Pancreas (tissue), 10 donors: ENCODE data around the gene TM9SF2. TPM values are rescaled to one million over a fixed set of nuclear protein-coding genes. Genes with fewer than 3 reads are reported as not detected.

Source experiments
- ATAC-seq, 4 donors: fragments of 200-7000 bp; cut with Tn5 transposase; one replicate each; pipeline versions ENCODE4 v1.8.0 to v1.9.1; 2020; ENCODE audit warnings: mild to moderate bottlenecking in 4 of 4, moderate library complexity in 4 of 4
- DNase-seq, 6 donors: peaks; one replicate each; pipeline ENCODE4 v3.0.0-alpha.2; 2020
- FAIRE-seq: peaks from 2 replicates; lab custom pipeline; 2012; peaks lifted over from hg19 to GRCh38; lab: Jason Lieb, UNC
- H3K27ac ChIP-seq, 4 donors: fragments of 200-600 bp; sonication (generic); 1 replicate in 3 of 4; 2 replicates in 1 of 4; pipeline versions ENCODE4 v1.5.0 to v1.8.0; 2020
- H3K27me3 ChIP-seq, 4 donors: fragments of 200-600 bp; one replicate each; pipeline ENCODE4 v1.8.0; 2021
- H3K36me3 ChIP-seq, 3 donors: fragments of 200-600 bp; sonication (generic) in 1 of 3; one replicate each; pipeline versions ENCODE4 v1.5.0 to v1.8.0; 2020 to 2021
- H3K4me1 ChIP-seq, 3 donors: fragments of 200-600 bp; one replicate each; pipeline ENCODE4 v1.8.0; 2021
- H3K4me3 ChIP-seq, 4 donors: fragments of 200-600 bp; sonication (generic) in 2 of 4; one replicate each; pipeline versions ENCODE4 v1.5.0 to v1.8.0; 2020 to 2021
- H3K9me3 ChIP-seq, 4 donors: fragments of 200-600 bp; one replicate each; pipeline ENCODE4 v1.8.0; 2021
- WGBS, 2 donors: extraction: QIAGEN DNeasy Blood & Tissue Kit; methylation state at CpG; one replicate each; pipeline ENCODE4 v1.1.7; 2013; 5-methylcytosine and 5-hydroxymethylcytosine counted together
- intact Hi-C, 3 donors: fragments of 100-400 bp; cut with DNase I; formaldehyde crosslinking; loops; one replicate each; pipeline versions ENCODE4 v1.11.1 to v1.14.2; 2022
- polyA plus RNA-seq, 2 donors: library from polyadenylated mRNA; stranded (reverse); fragments of 200-250 nt; gene quantifications; one replicate each; pipeline ENCODE4 v1.2.3, GENCODE V29; 2013
- total RNA-seq, 6 donors: library from RNA; stranded (reverse); fragmentation: NEBNext Ultra II Directional in 4 of 6; extraction: Animal tissue kit (Norgen Biotek cat#: 25700) in 4 of 6; gene quantifications; one replicate each; pipeline versions ENCODE4 v1.2.1 to v1.2.4, GENCODE V29; 2021 to 2023
- TF ChIP-seq, protein P1 (sequence below), 4 donors: fragments of 200-600 bp; sonication (generic) in 3 of 4; IDR thresholded peaks; one replicate each; pipeline versions ENCODE4 v1.5.0 to v1.8.0; 2021; ENCODE audit warnings: antibody characterized with exemption in 4 of 4
- donor health status: healthy with polysubstance abuse.
- donor health status: DM: no; HTN: no; CAD: no; lungs with moderate emphysema.
- donor health status: DM: no; HTN: no; CAD: no.
- donor health status: control.
- donor health status: control.
- donor health status: Bipolar disorder and iron deficiency.
- donor health status: DM: yes; HTN: yes; CAD: no.
- donor health status: DM: no; HTN: no; CAD: no.
- donor health status: DM: no; HTN: no; CAD: no.
- donor health status: DM: yes; HTN: yes; CAD: no.

Gene TM9SF2
- total and polyA plus RNA-seq, 8 donors = 22.7 to 88.8 (median 56.5) TPM

DNA sequence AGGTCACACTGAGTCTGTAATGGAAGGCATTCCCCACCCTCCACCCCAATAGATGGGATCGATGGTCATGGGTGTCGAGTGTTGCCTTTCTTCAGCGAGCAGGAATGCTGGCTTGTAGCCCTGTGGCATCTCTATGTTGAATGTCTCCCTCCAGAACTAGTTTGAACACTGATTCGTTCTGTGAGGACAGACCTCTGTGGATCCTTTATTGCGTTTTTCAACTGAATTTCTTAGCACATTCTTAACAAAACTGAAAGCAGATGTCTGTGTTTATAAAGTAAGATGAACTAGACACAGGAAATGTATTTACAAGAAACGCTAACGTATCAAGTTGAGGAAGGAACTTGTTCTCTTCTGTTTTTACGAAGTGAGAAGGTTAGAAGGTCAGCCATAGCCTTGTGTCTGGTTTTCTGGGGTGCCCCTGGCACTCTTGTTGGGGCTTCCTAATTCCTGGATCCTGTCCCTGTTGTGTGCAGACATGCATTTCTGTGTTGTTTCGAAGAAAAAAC, 36.8 kb upstream of the TM9SF2 start:
- WGBS, 2 donors = 73 to 78% methylated on average over 9 of the region's 9 CpGs

DNA sequence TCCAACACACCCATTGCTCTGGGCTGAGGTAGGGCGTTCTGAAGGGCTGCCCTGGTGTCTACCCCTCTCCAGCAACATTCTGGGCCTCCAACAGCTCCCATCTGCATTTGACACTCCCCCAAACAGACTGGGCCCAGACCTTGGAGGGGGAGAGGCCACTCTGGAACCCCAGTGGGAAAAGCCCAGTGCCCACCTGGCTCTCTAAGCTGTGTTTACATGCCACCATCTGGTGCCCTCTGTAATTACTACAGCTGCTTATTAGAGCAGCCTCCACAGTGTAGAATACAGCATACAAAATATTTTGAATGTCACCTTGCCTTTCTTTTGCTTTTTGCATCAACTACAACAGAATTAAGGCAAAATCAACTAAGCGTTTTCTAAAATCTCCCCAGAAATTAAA, 35.8 kb upstream of the TM9SF2 start:
- Histone ChIP-seq H3K27me3 (no peaks in the 10 kb centered on the region), H3K27ac (no peak overlapping the region), H3K36me3 (no peaks in the 10 kb centered on the region), H3K4me3 (no peak overlapping the region), H3K9me3 (no peaks in the 10 kb centered on the region), H3K4me1 (peaks cover 0 to 13% (median 0%) of the 10 kb centered on the region in 3 donors)
- TF ChIP-seq, protein P1, sequence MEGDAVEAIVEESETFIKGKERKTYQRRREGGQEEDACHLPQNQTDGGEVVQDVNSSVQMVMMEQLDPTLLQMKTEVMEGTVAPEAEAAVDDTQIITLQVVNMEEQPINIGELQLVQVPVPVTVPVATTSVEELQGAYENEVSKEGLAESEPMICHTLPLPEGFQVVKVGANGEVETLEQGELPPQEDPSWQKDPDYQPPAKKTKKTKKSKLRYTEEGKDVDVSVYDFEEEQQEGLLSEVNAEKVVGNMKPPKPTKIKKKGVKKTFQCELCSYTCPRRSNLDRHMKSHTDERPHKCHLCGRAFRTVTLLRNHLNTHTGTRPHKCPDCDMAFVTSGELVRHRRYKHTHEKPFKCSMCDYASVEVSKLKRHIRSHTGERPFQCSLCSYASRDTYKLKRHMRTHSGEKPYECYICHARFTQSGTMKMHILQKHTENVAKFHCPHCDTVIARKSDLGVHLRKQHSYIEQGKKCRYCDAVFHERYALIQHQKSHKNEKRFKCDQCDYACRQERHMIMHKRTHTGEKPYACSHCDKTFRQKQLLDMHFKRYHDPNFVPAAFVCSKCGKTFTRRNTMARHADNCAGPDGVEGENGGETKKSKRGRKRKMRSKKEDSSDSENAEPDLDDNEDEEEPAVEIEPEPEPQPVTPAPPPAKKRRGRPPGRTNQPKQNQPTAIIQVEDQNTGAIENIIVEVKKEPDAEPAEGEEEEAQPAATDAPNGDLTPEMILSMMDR (IDR thresholded peaks at IDR 0.05) = no peak
- DNase-seq = no peak
- no peak for ATAC-seq
- intact Hi-C loops = no loop called here
- WGBS, 2 donors = 90 to 97% methylated on average over 2 of the region's 2 CpGs
- no peak for FAIRE-seq

More for the DNA sequence above, 36.8 kb upstream of the TM9SF2 start:
- Histone ChIP-seq H3K4me1 (peaks cover 0 to 13% (median 0%) of the 10 kb centered on the region in 3 donors), H3K36me3 (no peaks in the 10 kb centered on the region), H3K27ac (no peak overlapping the region), H3K4me3 (no peak overlapping the region), H3K9me3 (no peaks in the 10 kb centered on the region), H3K27me3 (no peaks in the 10 kb centered on the region)
- no peak for DNase-seq
- no peak for FAIRE-seq
- TF ChIP-seq, protein P1 (IDR thresholded peaks at IDR 0.05) = no peak
- intact Hi-C loops = no loop called here
- ATAC-seq = peak in 1 of 4 donors; percentile 36

GRCh38 chr13:99467764-99468163, 33.5 kb upstream of the TM9SF2 start:
- intact Hi-C loops = no loop called here
- H3K9me3 ChIP-seq = no peaks in the 10 kb centered on the region
- no peak overlapping the region for H3K4me3 ChIP-seq
- peak in 2 of 6 donors; percentile 25 to 46 for DNase-seq
- H3K27me3 ChIP-seq = no peaks in the 10 kb centered on the region
- peak; percentile 88 to 96 (median 95) for ATAC-seq
- H3K4me1 ChIP-seq = peaks cover 0 to 13% (median 0%) of the 10 kb centered on the region in 3 donors
- no peak for FAIRE-seq
- TF ChIP-seq, protein P1 (IDR thresholded peaks at IDR 0.05) = no peak
- 20 to 25% methylated on average over 4 of the region's 4 CpGs for WGBS, 2 donors
- H3K36me3 ChIP-seq = no peaks in the 10 kb centered on the region
- peak overlapping the region in 1 of 4 donors; percentile 50 for H3K27ac ChIP-seq

DNA sequence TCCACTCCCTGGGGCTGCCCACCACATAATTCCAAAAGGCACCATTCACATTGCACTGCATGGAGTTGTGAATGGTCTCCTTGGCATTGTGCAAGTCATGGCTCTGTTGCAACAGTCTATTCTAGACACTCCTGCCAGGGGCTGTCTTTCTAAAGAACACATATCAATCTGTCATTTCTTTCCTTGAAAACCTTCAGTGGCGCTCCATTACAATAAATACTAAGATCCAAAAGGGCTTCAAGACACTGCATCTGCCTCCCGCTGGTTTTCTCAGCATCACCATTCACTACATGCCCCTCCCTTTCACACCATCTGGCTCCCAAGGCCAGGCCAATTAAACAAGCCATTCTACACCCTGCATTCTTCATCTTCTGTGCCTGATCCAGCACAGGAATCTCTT, 32.2 kb upstream of the TM9SF2 start:
- intact Hi-C loops = no loop called here
- H3K27ac ChIP-seq = no peak overlapping the region
- FAIRE-seq (no peak), DNase-seq (no peak), ATAC-seq (no peak)
- no peaks in the 10 kb centered on the region for H3K9me3 ChIP-seq
- H3K27me3 ChIP-seq = no peaks in the 10 kb centered on the region
- WGBS, 2 donors = 72 to 82% methylated on average over 2 of the region's 2 CpGs
- no peaks in the 10 kb centered on the region for H3K36me3 ChIP-seq
- H3K4me3 ChIP-seq = no peak overlapping the region
- peaks cover 0 to 13% (median 0%) of the 10 kb centered on the region in 3 donors for H3K4me1 ChIP-seq
- TF ChIP-seq, protein P1 (IDR thresholded peaks at IDR 0.05) = no peak

GRCh38 chr13:99470027-99470426, 31.2 kb upstream of the TM9SF2 start:
- DNase-seq (no peak), FAIRE-seq (no peak), ATAC-seq (no peak)
- Histone ChIP-seq H3K27me3 (no peaks in the 10 kb centered on the region), H3K27ac (no peak overlapping the region), H3K4me1 (peaks cover 0 to 13% (median 0%) of the 10 kb centered on the region in 3 donors), H3K36me3 (no peaks in the 10 kb centered on the region), H3K4me3 (no peak overlapping the region), H3K9me3 (no peaks in the 10 kb centered on the region)
- intact Hi-C loops = no loop called here
- TF ChIP-seq, protein P1 (IDR thresholded peaks at IDR 0.05) = no peak
- WGBS, 2 donors = 66 to 92% methylated on average over 6 of the region's 6 CpGs
